ENCODE results near the gene IMMP1L.
"Not testable (repeated sequence)": the region's sequence is repeated elsewhere in the genome, so short reads cannot be mapped to it uniquely, and the experiment has no call there.

IMMP1L gene, protein sequence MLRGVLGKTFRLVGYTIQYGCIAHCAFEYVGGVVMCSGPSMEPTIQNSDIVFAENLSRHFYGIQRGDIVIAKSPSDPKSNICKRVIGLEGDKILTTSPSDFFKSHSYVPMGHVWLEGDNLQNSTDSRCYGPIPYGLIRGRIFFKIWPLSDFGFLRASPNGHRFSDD

GRCh38 chr11:31509429-31510345 lies at the start of gene IMMP1L, which contains the start of gene ELP4:
IMMP1L (minus strand) TSS chr11:31509622; CDS start chr11:31463276, 46,346 bp downstream.
ELP4 (plus strand) TSS chr11:31509767; CDS start chr11:31509785, 18 bp downstream.
- peak; percentile 89 to 91 for DNase-seq (ENCODE audit: low read depth in 2 of 2, low spot score in 1 of 2)

GRCh38 chr11:31558001-31558400 lies 48.6 kb upstream of the IMMP1L start:
- no peak for DNase-seq (ENCODE audit: low read depth in 2 of 2, low spot score in 1 of 2)

- DNase-seq (ENCODE audit: low read depth in 2 of 2, low spot score in 1 of 2) = no peak
Observed at GRCh38 chr11:31555938-31556337, 46.5 kb upstream of the IMMP1L start.

GRCh38 chr11:31542862-31543261 lies 33.4 kb upstream of the IMMP1L start:
- no peak for DNase-seq (ENCODE audit: low read depth in 2 of 2, low spot score in 1 of 2)

- no peak for DNase-seq (ENCODE audit: low read depth in 2 of 2, low spot score in 1 of 2)
Observed at GRCh38 chr11:31535479-31535878, 26.1 kb upstream of the IMMP1L start.

- no peak for DNase-seq (ENCODE audit: low read depth in 2 of 2, low spot score in 1 of 2)
Observed at GRCh38 chr11:31531293-31531692, 21.9 kb upstream of the IMMP1L start.

DNA sequence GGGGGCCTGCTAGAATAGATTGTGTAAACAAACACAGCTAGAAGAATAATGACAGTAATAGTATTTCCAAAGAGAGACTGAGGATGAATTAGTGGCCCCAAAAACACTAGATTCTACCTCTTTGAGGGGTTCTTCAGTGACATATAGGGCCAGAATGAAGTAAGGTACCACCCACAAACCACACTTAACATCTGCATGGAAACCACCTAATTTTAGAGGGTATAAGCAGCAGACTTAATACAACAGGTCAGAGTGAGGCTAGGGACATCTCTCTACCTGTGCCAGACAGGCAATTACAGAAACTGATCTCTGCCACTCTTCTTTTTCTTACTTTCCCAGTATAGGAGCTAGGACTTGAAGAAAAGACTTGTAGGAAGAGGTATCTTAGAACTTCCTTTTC lies 20.3 kb upstream of the IMMP1L start:
- no peak for DNase-seq (ENCODE audit: low read depth in 2 of 2, low spot score in 1 of 2)

DNA sequence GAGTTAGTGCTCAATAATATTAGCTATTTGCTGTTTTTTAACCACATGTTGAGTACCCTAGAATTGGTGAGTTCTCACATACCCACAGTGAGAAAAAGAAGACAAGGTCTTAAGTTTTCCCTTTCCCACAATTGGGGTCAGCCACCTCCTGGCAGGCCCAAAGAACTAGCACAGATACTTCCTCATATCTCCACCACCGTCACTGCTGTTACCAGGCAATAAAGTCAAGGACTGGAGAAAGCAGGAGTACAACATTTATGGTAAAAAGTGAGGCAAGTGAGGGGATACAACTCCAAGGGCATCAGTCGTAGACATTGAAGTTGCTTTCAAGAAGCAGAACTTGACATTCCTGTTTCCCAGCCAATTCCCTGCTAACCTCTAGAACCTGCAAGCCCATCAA lies 19.8 kb upstream of the IMMP1L start:
- no peak for DNase-seq (ENCODE audit: low read depth in 2 of 2, low spot score in 1 of 2)

DNA sequence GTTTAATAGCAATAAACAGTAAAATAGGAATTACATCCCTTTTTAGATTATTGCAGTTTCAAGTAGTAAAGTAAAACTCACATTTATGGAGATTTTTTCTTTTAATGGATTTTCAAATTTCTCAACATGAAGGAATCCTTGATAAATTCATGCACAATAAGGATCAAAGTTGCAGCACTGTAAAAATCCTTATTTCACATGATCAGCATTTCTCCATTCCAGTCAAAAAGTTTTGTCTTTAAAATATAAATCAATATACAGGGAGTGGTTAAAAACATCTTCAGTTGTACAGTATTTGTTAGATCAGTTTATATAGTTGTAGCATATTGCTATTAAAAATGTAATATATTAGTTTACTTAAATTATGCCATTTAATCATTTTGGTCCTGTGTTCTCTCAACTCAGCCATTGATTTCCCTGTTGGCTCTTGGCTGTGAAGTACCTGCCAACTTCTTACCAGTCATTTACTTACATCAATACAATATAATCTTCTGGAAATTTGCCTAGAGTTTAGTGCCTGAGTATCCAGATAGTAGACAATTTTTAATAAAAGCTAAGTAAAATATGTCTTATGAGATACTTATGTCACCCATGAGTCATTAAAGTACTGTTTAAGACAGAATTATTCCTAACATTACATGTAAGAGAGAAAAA lies 12.2 kb upstream of the IMMP1L start:
- no peak for DNase-seq (ENCODE audit: low read depth in 2 of 2, low spot score in 1 of 2)

- no peak for DNase-seq (ENCODE audit: low read depth in 2 of 2, low spot score in 1 of 2)
Observed at GRCh38 chr11:31512117-31512516, 2.7 kb upstream of the IMMP1L start.

- no peak for DNase-seq (ENCODE audit: low read depth in 2 of 2, low spot score in 1 of 2)
Observed at GRCh38 chr11:31509051-31509428, 382 bp downstream of the IMMP1L start.

DNA sequence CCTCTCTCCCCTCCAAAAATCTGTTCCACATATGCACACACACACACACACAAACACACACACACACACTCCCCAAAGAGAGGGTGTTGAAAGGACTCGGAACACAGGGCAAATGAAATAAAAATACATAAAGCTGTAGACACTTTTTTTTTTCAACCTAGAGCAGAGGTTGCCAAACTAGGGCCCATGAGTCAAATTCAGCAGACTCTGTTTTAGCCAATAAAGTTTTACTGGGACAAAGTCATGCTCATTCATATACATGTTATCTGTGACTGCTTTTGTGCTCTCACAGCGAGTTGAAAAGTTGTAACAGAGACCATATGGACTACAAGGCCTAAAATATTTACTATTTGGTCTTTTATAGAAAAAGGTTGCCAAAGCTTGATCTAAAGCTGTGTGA lies 8.9 kb downstream of the IMMP1L start:
- no peak for DNase-seq (ENCODE audit: low read depth in 2 of 2, low spot score in 1 of 2)

GRCh38 chr11:31499576-31500178 lies 9.7 kb downstream of the IMMP1L start:
- no peak for DNase-seq (ENCODE audit: low read depth in 2 of 2, low spot score in 1 of 2)

DNA sequence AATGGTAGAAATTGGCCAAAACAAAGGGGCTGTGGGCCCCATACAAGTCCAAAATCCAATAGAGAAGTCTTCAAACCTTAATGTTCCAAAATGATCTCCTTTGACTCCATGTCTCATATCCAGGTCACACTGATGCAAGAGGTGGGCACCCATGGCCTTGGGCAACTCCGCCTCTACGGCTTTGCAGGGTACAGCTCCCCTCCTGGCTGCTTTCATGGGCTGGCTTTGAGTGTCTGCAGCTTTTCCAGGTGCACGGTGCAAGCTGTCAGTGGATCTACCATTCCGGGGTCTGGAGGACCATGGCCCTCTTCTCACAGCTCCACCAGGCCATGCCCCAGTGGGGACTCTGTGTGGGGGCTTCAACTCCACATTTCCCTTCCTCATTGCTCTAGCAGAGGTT lies 15.7 kb downstream of the IMMP1L start:
- DNase-seq (ENCODE audit: low read depth in 2 of 2, low spot score in 1 of 2) = not testable (repeated sequence)

- no peak for DNase-seq (ENCODE audit: low read depth in 2 of 2, low spot score in 1 of 2)
Observed at GRCh38 chr11:31493235-31493634, 16.2 kb downstream of the IMMP1L start.

GRCh38 chr11:31492320-31492913 lies 17.0 kb downstream of the IMMP1L start:
- no peak for DNase-seq (ENCODE audit: low read depth in 2 of 2, low spot score in 1 of 2)

DNA sequence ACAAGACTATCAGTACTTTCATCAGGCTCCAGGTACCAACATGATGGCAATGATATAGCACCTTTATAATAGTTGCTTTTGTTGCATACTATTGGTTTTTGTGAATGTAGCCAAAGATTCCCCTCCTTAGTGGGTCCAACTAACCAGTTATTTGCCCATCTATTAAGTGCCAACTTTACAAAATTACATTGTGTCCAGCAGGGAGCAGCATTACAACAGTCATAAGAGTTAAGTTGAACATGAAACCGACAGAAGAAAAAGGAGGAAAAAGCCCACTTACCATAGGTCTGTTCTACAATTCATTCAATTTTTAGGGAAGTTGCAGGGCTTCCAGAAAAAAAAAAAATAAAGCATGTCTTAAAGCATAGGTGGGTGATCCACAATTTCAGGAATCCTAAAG lies 21.6 kb downstream of the IMMP1L start:
- no peak for DNase-seq (ENCODE audit: low read depth in 2 of 2, low spot score in 1 of 2)

DNA sequence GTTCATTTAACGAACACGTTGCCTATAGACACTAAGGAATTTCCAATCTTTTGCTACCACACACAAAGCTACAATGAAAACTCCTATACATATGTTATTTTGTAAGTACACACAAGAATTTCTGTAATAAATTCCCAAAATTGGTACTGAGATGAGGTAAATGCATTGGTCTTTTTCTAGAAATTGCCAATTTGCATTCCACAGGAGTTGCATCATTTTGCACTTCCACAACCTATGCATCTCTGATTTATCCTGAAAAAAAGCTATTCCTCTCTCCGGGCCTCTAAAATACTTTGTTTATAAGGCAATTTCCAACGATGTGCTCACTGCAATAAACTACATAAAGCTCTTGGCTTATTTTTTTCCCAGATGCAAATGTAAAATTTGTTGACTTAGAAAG lies 24.9 kb downstream of the IMMP1L start:
- DNase-seq (ENCODE audit: low read depth in 2 of 2, low spot score in 1 of 2) = no peak

- DNase-seq (ENCODE audit: low read depth in 2 of 2, low spot score in 1 of 2) = no peak
Observed at GRCh38 chr11:31480930-31481329, 28.5 kb downstream of the IMMP1L start.

DNA sequence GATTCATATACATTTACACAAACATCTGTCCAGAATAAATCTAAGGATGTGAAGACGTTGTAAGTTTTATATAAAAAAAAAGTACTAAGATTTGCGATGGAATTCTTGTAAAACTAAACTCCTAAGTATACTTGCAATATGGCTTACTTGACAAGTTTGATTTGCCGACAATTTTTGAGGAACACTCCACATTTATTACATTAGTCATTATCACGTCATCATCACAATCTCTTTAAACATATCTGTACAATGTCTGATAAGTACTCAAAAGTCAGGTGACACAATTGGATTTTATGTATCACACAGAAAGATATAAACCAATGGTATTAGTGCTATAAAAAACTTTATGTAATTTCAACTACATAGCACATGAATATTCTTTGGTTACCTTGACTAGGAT lies 30.4 kb downstream of the IMMP1L start:
- no peak for DNase-seq (ENCODE audit: low read depth in 2 of 2, low spot score in 1 of 2)

- DNase-seq (ENCODE audit: low read depth in 2 of 2, low spot score in 1 of 2) = no peak
Observed at GRCh38 chr11:31478223-31478590, 31.2 kb downstream of the IMMP1L start.
